PFSK-1 (cell line): ENCODE measurements around the gene CACNA1F.

Experiments used
- FOXP2 ChIP-seq: optimal IDR thresholded peaks from 2 replicates; pipeline ENCODE3; 2011; ENCODE audit warnings: borderline replicate concordance, control low read depth, inconsistent platforms; ENCODE audit not compliant: insufficient read depth; ENCODE audit errors: extremely low read length, extremely low read depth
- POLR2AphosphoS5 ChIP-seq: IDR thresholded peaks from 2 replicates; pipeline ENCODE4 v1.6.1; 2012; ENCODE audit warnings: low read depth, mild to moderate bottlenecking, control low read depth, low read length, moderate library complexity
- SIN3A ChIP-seq: IDR thresholded peaks from 2 replicates; pipeline ENCODE4 v1.6.1; 2012; ENCODE audit warnings: mild to moderate bottlenecking, low read length, moderate library complexity, borderline replicate concordance; ENCODE audit not compliant: insufficient read depth
- TAF1 ChIP-seq: IDR thresholded peaks from 2 replicates; pipeline ENCODE4 v1.6.1; 2012; ENCODE audit warnings: low read length, control low read depth, borderline replicate concordance; ENCODE audit not compliant: insufficient read depth
- TF ChIP-seq, protein P1 (sequence below), 2 experiments: IDR thresholded peaks; 2 replicates each; pipeline versions ENCODE4 v1.6.1 to v1.8.0; 2011 to 2012; ENCODE audit warnings: low read depth in 2 of 2, low read length in 2 of 2, control low read depth in 1 of 2, inconsistent platforms in 1 of 2, mild to moderate bottlenecking in 1 of 2, moderate library complexity in 1 of 2; ENCODE audit not compliant: insufficient read depth in 1 of 2

Gene CACNA1F

GRCh38 chrX:49176421-49177326 is 56.5 kb downstream of the CACNA1F start:
- TF ChIP-seq POLR2AphosphoS5 (no peak), FOXP2 (no peak), TAF1 (no peak)
- TF ChIP-seq, protein P1, sequence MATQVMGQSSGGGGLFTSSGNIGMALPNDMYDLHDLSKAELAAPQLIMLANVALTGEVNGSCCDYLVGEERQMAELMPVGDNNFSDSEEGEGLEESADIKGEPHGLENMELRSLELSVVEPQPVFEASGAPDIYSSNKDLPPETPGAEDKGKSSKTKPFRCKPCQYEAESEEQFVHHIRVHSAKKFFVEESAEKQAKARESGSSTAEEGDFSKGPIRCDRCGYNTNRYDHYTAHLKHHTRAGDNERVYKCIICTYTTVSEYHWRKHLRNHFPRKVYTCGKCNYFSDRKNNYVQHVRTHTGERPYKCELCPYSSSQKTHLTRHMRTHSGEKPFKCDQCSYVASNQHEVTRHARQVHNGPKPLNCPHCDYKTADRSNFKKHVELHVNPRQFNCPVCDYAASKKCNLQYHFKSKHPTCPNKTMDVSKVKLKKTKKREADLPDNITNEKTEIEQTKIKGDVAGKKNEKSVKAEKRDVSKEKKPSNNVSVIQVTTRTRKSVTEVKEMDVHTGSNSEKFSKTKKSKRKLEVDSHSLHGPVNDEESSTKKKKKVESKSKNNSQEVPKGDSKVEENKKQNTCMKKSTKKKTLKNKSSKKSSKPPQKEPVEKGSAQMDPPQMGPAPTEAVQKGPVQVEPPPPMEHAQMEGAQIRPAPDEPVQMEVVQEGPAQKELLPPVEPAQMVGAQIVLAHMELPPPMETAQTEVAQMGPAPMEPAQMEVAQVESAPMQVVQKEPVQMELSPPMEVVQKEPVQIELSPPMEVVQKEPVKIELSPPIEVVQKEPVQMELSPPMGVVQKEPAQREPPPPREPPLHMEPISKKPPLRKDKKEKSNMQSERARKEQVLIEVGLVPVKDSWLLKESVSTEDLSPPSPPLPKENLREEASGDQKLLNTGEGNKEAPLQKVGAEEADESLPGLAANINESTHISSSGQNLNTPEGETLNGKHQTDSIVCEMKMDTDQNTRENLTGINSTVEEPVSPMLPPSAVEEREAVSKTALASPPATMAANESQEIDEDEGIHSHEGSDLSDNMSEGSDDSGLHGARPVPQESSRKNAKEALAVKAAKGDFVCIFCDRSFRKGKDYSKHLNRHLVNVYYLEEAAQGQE (IDR thresholded peaks at IDR 0.05; ENCODE audit: insufficient read depth in 1 of 2, low read depth in 2 of 2, low read length in 2 of 2): no peak

DNA sequence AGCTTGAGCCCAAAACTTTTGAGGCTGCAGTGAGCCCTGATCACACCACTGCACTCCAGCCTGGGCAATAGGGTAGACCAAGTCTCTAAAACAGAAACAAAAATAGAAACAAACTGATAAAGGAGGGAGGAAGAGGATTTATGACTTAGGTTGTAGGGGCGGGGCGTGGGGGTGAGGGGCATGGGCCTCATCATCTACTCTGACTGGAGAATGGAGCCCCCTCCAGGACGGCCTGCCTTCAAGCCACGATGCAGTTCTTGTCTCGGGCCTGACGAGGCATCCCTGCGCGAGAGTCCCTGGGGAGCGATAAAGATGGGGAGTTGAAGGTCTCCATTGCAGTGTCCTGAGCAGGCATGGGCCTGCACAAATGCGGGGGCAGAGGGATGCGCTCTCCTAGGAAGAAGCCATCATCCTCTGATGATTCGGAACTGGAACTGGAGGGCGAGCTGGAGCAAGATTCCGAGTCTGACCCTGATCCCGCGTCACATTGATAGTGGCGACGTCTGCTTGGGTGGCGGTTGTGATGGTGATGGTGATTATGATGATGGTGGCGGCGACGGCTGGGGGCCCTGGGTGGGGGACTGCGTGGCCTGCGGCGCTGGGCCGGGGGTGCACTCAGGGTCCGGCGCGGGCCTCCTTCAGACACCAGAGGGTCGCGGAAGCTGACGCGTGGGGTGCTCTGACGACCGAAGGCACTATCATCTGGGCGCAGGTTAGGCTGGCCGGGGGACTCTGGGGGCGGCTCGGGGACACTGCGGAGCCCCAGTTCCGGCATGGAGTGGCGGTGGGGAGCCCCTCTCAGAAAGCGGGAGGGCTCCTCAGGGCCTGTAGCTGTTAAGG is 57.5 kb downstream of the CACNA1F start:
- TF ChIP-seq SIN3A (no peak), FOXP2 (no peak), TAF1 (no peak), POLR2AphosphoS5 (no peak)
- TF ChIP-seq, protein P1 (IDR thresholded peaks at IDR 0.05; ENCODE audit: insufficient read depth in 1 of 2, low read depth in 2 of 2, low read length in 2 of 2): no peak

DNA sequence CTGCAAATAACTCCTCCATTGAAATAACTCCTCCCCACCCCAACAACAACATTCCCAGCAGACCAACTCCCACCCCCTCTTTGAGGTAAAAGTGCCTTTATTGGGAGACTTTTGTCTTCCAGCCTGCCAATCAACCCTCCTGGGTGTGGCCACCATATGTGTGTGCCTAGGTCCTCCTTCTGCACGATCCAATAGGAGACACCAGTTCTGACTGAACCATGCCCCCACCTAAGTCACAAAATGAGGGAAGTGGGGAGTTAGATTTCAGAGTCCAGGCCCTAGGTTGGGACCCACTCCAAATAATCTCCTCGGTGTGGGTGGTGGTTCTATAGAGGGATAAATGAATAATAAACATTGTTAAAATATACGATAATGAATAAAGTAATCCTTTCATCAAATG is 58.4 kb downstream of the CACNA1F start:
- TF ChIP-seq TAF1 (no peak), POLR2AphosphoS5 (no peak), FOXP2 (no peak), SIN3A (no peak)
- TF ChIP-seq, protein P1 (IDR thresholded peaks at IDR 0.05; ENCODE audit: insufficient read depth in 1 of 2, low read depth in 2 of 2, low read length in 2 of 2): no peak

- no peak for TF ChIP-seq POLR2AphosphoS5
Observed at GRCh38 chrX:49172280-49172780, 60.8 kb downstream of the CACNA1F start.

- no peak for TF ChIP-seq FOXP2
Observed at GRCh38 chrX:49171752-49172279, 61.3 kb downstream of the CACNA1F start, which contains the start of gene PLP2. Gene PLP2, plus strand, starts transcription at chrX:49171898. Its CDS starts 103 bp downstream, at chrX:49172001.

GRCh38 chrX:49167740-49168108 is 65.4 kb downstream of the CACNA1F start:
- TF ChIP-seq SIN3A (no peak), POLR2AphosphoS5 (no peak), FOXP2 (no peak), TAF1 (no peak)
- TF ChIP-seq, protein P1 (IDR thresholded peaks at IDR 0.05; ENCODE audit: insufficient read depth in 1 of 2, low read depth in 2 of 2, low read length in 2 of 2): no peak
